T-helper 1 cell (primary cell): Measurements from ENCODE around the gene PRPH.
A peak's percentile ranks its signal among the peaks of the same experiment; 100 is the strongest.
"Not testable (repeated sequence)": the region's sequence is repeated elsewhere in the genome, so short reads cannot be mapped to it uniquely, and the experiment has no call there.

Source experiments
- DNase-seq, 5 donors: peaks; one replicate each; pipeline ENCODE4 v3.0.0-alpha.2; 2012 to 2020

Gene PRPH

DNA sequence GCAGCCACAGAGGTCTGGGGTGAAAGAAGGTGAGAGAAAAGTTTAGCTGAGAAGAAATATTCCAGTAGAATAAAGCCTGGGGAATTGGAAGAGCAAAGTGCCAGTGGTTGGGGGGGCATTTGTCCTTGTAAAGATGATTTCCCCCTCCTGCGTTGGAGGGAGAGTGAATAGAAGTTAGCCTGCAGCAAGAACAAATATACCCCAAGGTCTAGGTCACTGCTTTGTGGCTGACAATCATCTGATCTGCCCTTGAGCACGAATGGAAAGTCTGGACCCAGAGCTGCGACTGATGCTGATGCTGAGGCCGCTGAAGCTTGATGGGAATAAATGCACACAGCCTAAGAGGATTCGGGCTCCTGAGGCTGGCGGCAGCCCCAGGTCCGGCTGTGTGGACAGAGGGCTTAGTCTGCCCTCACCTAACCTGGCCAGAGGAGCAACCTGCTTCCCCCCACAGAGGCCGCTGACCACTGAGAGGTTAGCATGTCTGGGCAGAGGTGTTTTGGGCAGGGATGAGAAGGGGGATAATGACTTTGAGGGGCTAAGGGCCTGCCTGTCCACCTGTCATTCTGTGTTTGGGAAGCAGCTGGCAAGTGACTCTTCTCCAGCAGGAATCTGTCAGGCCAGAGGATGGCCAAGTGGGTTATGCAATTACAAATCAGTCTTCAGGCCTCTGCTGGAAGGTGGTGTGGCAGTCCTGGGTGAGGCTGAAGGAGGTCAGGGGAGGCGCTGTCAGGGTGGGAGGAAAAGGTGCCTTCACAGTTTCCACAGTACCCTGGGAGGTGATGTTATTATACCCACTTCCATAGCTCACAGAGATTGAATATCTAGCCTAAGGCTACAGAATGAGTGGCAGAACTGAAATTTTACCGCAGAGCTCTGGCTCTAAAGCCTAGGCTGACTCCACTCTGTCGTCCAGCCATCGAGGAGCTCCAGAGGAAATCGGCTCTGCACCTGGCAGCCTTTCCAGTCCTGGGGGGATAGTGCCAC, 18.4 kb upstream of the PRPH start:
- DNase-seq: no peak

DNA sequence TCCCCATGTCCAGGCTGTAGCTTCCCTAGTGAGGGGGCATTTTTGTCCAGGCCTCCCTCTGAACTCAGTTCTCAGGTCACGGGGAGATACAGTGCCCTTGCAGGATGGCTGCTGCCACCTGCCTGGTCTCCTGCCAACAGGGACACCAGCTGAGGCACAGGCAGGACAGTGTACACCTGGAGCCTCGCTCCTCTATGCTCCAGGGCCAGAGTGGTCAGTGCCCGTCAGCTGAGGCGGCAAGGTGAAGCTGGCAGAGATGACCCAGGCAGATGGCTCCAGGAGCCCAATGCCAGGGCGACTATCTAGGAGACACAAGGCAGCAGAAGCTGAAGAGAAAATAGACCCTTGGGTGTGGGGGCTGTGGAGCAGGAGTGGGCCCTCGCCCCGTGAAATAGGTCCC, 17.5 kb upstream of the PRPH start:
- no peak for DNase-seq

DNA sequence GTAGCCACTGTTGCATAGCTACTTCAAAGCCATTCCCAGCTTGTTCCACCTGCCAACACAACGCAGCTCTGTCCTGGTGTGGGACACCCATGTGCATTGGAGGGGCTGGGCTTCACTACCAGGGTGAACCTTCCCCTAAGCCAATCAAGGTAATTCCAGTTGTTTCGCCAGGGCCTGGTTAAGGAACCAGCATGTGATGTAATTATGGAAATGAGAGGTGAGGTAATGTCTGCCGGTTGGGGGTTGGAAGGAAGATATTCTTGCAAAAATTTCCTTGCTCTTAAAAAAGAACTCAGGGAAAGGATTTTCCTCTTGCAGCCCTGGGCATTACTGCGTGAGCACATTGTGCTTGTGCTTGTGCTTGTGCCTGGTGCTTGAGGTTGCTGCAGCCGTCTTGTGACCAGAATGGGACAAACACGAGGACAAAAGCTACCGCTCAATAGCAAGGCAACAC, 15.2 kb upstream of the PRPH start:
- DNase-seq: no peak

DNA sequence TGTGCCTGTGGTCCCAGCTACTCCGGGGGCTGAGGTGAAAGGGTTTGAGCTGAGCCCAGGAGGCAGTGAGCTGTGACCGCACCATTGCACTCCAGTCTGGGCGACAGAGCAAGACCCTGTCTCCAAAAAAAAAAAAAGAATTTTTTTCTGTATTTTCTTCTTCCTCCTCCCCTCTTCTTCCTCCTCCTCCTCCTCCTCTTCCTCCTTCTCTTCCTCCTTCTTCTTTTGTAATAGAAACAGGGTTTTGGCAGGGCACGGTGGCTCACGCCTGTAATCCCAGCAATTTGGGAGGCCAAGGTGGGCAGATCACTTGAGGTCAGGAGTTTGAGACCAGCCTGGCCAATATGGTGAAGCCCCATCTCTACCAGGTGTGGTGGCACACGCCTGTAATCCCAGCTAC, 14.4 kb upstream of the PRPH start:
- DNase-seq: not testable (repeated sequence)

DNA sequence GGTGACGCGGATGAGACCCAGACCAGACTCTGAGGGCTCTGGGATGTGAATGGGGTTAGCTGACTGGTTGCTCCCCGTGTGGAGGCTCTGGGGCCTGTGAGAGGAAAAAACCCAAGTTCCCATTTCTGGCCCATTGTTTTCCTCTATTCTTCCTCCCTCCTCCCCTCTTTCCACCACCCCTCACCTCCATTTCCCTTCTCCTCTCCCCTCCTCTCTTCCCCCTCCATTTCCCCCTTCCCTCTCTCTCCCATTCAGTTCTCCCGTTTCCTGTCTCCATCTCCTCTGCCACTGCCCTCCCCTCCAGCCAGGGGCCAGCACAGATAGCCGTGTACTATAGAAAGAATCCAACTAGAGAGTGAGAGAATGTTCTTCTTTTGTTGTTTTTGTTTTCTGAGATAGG, 12.6 kb upstream of the PRPH start:
- DNase-seq: no peak

DNA sequence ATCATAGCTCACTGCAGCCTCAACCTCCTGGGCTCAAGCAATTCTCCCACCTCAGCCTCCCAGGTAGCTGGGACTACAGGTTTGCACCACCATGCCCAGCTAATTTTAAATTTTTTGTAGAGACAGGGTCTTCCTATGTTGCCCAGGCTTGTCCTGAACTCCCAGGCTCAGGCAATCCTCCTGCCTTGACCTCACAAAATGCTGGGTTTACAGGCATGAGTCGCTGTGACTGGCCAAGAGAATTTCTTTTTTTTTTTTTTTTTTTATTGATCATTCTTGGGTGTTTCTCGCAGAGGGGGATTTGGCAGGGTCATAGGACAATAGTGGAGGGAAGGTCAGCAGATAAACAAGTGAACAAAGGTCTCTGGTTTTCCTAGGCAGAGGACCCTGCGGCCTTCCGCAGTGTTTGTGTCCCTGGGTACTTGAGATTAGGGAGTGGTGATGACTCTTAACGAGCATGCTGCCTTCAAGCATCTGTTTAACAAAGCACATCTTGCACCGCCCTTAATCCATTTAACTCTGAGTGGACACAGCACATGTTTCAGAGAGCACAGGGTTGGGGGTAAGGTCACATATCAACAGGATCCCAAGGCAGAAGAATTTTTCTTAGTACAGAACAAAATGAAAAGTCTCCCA, 12.1 kb upstream of the PRPH start:
- DNase-seq: not testable (repeated sequence)

DNA sequence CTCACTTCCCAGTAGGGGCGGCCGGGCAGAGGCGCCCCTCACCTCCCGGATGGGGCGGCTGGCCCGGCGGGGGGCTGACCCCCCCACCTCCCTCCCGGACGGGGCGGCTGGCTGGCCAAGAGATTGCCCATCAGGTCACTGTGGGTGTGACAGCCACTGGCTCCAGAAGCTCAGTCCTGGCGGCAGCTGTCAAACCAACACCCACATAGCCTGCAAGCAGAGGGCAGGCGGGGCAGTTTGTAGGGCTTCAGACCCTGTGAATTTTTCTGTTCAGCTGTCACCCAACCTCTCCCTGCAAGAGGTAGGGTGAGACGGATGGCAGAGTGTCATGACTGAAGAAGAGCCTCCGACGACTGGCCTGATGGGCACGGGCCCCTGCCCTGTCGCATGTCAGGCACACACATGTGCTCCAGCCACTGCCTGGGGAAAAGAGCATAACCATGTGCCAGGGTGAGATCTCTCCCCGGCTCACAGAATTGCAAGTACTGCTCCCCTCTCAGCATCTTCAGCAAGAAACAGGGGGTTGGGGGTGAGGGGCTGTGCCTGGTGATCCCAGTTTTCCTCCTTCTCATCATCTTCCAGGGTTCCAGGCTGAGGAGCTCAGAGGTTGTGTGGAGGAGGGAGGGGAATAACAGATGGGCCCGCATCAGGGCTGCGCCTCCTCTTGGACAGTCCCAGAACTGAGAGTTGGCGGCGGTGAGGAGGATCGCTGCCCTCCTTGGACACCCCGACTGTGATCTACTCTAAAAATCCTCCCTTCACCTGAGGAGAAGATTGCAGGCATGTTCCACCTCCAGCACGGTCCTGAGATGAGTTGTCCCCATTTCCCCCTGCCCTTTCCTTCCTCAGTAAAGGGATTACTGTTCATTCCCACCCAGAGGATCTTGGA, 11.2 kb upstream of the PRPH start:
- no peak for DNase-seq

DNA sequence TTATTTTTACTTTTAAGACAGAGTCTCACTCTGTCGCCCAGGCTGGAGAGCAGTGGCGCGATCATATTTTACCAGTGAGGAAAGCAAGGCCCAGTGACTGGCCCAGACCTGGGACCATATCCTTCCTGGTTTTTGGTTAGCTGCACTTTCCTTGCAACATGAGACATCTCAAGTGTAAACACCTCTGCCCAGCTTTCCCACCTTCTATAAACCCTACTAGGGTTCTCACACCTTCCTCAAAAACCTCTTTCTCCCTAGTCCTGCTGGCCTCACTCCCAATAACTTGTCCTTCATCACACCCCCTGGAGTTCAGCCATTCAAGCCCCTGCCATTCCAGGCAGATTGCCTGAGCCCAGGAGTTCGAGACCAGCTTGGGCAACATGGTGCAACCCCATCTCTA, 10.3 kb upstream of the PRPH start:
- no peak for DNase-seq

DNA sequence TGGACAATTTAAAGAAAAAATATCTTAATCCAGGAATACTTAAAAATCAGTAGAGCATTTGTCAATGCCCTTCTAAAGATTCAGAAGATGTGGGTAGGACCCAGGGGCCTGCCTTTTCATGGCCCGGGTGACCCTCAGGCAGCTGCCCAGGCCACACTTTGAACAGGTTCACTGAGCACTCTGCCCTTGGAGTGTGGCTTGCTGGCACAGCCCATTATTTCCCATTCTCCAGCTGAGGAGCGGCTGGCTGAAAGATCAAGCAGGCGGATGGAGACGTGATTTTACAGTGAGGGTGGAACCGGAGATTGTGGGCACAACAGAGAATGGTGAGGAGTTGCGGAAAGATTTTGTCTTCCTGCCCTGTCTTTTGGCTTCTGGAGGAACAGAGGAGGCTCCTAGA, 7.1 kb upstream of the PRPH start:
- no peak for DNase-seq

DNA sequence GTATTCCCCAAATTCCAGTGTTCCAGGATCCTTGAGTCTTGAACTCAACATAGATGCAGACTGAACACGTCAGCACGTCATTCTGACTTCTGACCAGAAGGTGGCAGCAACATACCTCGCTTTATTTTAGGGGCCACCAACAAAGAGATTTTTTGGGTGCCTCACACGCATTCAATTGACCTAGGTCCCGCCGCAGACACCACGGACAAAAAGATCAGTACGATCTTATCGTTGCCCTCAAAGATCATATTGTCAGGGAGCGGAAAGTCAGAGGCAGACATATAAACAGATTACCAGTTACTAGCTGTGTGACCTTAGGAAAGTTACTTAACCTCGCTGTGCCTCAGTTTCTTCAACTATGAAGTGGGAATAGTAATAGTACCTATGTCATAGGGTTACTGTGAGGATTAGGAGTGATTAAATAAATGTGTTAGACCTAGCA, 6.5 kb upstream of the PRPH start:
- DNase-seq: peak; percentile 31 to 69 (median 62)

DNA sequence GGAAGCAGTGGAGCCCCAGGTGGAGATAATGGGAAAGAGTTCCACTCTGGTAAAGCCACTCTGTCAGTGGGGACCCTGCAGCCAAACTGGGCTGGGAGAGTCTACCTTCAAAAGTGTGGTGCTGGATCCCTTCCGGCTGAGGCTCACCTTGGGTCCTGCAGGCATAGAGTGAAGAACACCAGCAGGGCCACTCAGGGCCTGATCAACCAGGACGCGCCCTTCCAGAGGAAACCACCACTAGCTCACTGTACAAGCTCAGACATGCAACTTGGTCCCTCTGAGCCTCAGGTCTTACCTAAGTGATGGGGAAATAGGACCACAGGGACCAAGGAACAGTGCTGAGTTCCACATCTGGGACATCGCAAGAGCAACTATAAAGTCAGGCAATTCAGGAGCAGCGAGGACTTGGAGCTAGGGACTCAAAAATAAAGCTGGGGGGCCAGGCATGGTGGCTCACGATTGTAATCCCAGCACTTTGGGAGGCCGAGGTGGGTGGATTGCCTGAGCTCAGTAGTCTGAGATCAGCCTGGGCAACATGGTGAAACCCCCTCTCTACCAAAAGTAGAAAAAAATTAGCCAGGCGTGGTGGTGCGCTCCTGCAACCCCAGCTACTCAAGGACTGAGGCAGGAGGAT, 5.9 kb upstream of the PRPH start:
- no peak for DNase-seq

DNA sequence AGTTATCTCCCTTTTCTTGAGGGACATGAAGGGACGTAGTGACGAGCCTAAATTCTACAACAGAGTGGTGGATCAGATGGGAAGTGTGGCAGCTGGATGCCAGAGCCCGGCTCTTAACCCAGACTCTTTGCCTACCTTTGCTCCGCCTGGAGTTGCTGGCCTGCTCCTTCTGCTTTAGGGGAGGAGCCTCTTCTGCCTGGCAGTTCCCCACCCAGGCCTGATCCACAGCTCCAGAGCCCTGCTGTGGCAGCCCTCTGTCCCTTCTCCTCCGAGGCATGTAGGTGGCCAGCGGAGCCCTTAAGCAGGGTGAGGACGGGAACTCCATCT, 2.3 kb upstream of the PRPH start:
- no peak for DNase-seq

DNA sequence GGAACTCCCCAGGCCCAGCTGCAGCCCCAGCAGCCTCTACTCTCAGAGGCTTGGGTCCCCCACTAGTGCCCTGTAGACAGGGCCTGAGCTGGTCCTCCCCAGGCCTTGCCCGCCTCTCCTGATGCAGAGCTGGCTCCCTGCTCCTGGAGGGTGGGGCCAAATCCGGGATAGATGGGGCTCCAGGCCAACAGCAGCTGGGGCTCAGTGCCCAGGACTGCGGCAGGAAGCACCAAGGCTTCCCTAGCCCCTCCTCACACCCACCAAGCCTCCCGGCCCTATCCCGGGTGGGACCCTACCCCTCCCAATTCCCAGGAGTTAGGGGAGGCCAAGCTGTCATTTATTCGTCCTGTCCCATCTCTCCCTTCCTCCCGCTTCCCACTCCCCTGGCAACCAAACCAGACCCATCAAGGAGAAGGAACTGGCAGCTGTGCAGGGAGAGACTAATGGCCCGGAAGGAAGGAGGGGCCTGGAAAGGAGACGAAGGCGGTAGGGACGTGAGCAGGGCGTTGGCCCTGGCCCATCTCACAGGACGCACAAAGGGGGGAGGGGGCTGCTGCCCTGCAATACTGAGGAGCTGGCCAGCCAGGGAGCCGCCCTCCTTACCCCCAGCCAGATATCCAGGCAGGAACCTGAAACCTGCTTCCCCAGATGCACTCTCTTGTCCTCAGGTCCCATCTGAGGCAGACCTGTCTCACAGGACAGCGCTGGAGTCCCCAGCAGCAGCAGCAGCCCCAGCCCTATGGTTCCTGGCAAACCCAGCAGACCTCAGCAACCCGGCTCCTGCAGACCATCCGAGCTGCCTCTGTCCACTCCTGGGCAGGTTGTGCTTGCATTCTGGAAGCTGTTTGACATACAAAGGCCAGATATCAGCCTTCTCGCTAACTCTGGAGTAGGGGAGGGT, 1.6 kb upstream of the PRPH start:
- DNase-seq: no peak

DNA sequence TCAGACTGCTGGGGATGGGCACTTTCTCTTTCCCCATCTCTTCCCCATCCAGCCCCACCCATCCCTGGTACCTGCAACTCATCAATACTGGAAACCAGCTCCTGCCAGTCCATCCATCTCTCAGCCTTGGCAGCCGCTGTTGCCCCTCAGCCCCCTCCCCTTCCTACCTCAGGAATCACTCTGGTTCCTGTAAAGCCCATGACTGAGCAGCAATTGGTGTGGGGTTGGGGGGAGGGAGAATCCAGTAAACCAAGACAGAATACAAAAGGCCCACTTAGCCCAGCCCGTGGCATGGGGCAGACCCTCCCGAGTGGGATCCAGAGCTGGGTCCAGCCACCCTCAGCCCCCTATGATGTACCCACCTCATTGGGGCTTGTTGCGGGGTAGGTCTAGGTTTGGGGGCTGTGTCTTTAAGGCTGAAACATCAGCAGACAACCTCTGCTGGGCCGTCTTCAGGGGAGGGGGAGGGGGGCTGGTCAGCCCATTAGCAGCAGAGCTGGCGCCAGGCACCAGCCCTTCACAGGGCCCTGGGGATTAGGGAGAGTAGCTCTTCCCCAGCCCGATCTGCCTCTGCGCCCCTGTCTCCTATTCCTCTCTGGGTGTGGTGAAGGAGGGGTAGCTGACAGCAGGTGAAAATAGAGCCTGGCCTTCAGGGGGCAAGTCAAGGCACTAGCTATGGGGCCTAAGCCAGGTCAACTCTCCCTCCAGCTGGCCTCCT, 702 bp upstream of the PRPH start:
- DNase-seq: no peak

DNA sequence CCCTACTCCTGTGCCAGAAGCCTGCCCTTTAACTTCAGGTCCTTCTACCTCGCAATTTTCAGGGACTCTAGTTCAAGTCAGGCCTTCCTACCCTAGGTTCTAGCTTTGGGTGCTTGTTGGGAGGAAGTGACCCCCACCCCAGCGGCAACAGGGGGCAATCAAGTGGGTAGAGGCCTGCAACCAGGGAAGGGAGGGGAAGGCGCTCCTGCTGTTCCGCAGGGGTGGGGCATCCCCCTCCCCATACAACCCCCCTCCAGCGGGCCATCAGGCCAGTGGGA, 204 bp upstream of the PRPH start:
- no peak for DNase-seq

DNA sequence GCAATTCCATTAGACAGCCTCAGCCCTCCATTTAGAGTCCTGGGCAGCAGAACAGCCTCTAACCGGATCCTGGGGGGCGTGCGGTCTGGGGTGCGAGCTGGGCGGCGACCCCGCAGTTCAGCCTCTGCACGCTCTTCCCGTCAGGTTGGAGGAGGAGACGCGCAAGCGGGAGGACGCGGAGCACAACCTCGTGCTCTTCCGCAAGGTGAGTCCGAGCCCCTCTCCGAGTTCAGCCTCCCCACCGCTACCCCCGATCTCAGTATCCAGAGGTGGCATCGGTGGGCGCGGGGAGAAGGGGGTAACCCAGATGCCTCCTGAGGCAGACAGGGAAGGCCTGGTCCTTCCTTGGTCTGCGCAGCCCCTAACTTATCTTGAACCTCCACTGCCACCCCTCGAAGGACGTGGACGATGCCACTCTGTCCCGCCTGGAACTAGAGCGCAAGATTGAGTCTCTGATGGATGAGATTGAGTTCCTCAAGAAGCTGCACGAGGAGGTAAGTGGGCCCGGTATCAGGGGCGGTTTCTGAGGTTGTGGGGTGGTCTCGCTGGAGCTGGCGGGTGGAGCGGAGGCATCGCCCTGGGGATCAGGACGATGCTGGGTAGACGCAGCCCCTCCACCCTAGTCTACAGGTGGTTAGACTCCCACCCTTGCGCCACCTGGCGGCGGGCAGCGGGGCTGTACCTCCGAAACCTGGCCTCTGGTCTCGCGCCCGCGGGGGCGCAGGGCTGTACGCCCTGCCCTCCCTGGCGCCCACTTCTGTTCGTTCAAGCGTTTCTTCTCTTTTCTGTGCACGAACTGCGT, 1.3 kb downstream of the PRPH start:
- DNase-seq: peak; percentile 33 to 60 (median 56)

DNA sequence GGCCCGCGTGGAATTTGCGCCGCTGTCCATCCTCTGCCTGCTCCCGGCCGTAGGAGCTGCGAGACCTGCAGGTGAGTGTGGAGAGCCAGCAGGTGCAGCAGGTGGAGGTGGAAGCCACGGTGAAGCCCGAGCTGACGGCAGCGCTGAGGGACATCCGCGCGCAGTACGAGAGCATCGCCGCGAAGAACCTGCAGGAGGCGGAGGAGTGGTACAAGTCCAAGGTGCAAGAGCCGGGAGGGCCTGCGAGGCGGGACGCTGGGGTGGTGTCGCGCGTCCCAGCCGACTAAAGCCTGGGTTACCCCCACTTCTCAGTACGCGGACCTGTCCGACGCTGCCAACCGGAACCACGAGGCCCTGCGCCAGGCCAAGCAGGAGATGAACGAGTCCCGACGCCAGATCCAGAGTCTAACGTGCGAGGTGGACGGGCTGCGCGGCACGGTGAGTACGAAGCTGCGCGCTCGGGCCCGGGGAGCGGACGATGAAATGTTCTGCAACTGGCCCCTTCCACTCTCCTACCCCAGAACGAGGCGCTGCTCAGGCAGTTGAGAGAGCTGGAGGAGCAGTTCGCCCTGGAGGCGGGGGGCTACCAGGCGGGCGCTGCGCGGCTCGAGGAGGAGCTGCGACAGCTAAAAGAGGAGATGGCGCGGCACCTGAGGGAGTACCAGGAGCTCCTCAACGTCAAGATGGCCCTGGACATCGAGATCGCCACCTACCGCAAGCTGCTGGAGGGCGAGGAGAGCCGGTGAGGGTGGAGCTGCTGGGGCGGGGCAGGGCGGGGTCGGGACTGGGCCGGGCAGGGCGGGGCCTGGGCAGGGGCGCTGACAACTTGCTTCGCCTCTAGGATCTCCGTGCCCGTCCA, 2.1 kb downstream of the PRPH start:
- peak in 3 of 5 donors; percentile 16 to 56 (median 24) for DNase-seq

DNA sequence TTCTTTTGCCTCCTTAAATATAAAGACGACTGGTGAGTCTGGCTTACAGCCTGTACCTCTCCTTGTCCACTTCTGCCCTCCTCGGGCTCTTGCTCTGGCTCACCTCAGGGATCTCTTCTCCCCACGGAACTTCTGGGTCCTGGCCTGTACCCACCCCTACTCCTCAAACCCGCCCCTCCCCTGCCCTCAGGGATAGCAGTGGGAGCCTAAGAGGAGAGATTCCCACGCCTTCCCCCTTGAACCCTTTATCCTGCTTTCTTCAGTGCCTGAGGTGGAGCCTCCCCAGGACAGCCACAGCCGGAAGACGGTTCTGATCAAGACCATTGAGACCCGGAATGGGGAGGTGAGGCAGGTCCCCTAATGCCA, 2.7 kb downstream of the PRPH start:
- no peak for DNase-seq

DNA sequence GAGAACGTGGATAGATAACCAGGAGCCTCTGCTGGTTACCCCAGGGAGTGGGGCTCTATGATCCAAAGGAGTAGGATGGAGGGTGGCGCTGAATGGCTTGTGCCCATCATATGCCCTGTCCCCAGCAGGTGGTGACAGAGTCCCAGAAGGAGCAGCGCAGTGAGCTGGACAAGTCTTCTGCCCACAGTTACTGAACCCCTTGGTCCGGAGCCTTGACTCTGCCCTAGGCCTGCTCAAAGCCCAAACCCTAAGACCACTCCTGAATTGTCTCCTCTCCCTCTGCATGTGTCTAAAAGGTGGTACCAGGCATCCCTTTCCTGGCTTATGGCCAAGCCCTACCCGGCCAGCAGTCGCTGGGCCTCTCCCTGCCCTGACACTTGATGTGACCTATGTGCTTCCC, 3.2 kb downstream of the PRPH start:
- DNase-seq: no peak
